HG03045 (cell line): ENCODE data around the gene MOGAT1.
"Not testable (repeated sequence)": the region's sequence is repeated elsewhere in the genome, so short reads cannot be mapped to it uniquely, and the experiment has no call there.

Experiments
- ATAC-seq: cut with Tn5 transposase; IDR thresholded peaks from one replicate; pipeline ENCODE4 v1.9.1; 2021; ENCODE audit warnings: mild to moderate bottlenecking, moderate library complexity; ENCODE audit not compliant: unreplicated experiment

MOGAT1 gene

DNA sequence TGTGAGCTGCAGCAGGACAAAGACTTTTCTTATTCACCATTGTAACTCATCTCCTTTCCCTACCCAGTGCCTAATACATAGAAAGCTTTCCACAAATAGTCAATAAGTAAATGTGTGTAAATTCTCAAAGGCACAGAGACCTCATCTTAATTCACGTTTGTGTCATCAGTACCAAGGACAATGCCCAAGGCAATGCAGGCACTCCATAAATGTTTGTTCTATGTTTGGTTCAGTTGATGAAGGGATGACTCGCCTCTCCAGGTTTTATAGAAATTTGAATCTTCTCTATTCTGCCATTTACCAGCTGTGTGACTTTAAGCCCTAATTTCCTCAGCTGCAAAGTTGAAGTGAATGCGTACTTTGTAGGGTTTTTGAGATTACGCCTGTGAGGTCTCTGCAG, 2.1 kb upstream of the MOGAT1 start:
- ATAC-seq = no peak

DNA sequence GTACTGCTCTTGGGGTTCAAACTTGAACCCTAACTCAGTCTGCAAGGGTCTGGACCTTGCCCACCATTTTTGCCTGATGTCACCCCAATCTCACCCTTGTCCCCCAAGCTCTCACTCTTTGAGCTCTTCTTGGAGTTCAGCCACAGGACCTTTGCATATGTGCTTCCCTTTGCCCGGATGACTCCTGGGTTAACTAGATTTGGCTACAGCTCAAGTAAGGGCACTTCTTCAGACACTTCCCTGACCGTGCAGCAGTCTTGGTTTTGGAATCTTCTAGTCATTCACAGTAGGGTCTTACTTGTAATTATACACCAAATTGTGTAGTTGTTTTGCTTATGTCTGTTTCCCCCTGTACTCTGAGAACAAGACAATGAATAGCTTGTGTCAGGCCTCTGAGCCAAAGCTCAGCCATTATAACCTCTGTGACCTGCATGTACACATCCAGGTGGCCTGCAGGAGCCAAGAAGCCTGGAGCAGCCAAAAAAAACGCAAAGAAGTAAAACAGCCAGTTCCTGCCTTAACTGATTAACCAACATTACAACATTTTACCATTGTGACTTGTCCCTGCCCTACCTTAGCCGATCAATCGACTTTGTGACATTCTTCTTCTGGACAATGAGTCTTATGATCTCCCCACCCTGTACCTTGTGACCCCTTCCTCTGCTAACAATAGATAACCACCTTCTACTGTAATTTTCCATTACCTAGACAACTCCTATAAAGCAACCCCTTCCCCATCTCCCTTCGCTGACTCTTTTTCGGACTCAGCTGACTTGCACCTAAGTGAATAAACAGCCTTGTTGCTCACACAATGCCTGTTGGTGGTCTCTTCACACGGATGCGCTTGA, 1.0 kb upstream of the MOGAT1 start:
- ATAC-seq = no peak

GRCh38 chr2:222672068-222672401, 577 bp downstream of the MOGAT1 start:
- ATAC-seq = no peak

GRCh38 chr2:222673273-222673672, 1.8 kb downstream of the MOGAT1 start:
- no peak for ATAC-seq

GRCh38 chr2:222673883-222674282, 2.4 kb downstream of the MOGAT1 start:
- ATAC-seq = no peak

GRCh38 chr2:222677981-222678380, 6.5 kb downstream of the MOGAT1 start:
- no peak for ATAC-seq

- ATAC-seq = no peak
These were observed 12.3 kb downstream of the MOGAT1 start for GRCh38 chr2:222683805-222684204.

DNA sequence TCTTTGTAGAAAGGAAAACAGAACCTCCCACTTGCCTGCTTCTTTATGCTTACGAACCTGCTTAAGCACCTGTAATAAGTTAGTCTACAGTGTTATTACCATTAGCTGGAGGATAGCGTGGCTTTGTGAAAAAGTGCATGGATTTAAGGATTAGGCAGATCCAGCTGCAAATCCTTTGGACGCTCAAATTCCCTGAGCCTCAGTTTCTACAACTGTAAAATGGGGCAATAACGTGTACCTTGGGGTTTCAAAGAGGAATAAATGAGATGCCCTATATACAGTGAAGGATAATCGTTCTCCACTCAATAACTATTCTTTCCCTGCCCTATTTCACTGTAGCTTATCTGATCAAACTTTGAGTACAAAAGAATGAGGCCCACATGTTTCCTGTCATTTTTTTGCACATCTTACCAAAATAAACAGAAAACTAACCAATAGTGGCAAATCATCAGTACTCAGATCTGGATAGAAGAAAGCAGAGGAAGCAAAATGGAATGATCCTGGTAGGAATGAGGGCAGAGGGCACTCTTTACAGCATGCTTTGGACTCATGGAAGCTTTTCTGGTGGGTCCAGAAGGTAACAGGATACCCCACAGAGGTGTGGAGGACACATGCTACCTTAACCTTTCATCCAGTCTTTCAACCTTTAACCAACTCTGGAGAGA, 14.8 kb downstream of the MOGAT1 start:
- ATAC-seq = no peak

DNA sequence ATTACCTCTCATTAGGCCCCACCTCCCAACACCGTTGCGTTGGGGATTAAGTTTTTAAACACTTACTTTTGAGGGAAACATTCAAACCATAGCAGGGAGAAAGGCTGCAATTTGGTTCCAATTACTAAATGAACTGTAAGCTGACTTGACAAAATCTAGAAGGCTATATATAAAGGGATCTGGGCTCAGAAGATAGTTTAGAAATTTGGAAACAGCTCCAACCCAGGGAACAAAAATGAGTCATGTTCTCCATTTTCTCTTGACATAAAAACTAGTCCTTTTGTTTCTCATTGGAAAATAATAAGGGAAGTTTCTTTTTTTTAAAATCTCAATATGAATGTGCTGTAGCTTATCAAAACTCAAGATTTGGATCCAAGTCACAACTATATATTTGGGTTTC, 17.5 kb downstream of the MOGAT1 start:
- ATAC-seq = no peak

- ATAC-seq = no peak
These were observed 17.9 kb downstream of the MOGAT1 start for GRCh38 chr2:222689322-222689721.

DNA sequence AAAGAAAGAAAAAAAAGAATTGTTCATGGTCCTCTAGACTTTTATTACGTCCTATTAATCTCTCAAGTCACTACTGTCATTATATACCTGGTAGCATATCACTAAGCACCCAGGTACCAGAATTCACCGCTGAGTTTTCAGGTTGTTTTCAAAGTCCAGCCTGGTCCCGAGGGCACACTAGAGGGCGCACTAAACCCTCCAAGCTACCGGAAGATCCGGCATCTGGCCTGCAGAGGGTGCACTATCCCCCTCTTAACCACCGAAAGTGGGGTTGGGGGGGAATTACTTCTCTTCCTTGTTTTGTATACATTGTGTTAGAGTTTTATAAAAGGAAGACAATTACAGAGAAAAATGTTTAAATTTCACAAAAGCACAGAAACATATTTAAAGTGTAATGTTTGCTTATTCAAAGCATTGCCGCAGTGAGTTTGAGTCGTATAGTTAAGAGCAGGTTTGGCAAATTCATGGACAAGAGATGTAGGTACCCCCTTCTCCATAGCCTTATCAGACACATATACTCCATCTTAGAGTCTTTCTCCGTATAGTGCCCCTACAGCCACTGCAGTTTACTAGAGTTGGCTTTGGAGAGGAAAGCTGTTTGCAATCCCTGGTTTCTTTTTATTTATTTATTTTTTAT, 19.2 kb downstream of the MOGAT1 start:
- peak; percentile 93 for ATAC-seq

DNA sequence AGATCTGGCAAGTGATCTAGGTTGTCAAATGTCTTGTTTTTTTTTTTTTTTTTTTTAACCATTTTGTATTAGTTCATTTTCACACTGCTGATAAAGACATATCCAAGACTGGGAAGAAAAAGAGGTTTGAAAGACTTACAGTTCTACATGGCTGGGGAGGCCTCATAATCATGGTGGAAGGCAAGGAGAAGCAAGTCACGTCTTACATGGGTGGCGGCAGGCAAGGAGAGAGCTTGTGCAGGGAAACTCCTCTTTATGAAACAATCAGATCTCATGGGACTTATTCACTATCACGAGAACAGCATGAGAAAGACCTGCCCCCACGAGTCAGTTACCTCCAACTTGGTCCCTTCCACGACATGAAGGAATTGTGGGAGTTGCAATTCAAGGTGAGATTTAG, 22.0 kb downstream of the MOGAT1 start:
- not testable (repeated sequence) for ATAC-seq

- no peak for ATAC-seq
These were observed 22.4 kb downstream of the MOGAT1 start for GRCh38 chr2:222693837-222694236.

- ATAC-seq = no peak
These were observed 26.8 kb downstream of the MOGAT1 start for GRCh38 chr2:222698276-222698675.

- ATAC-seq = no peak
These were observed 29.8 kb downstream of the MOGAT1 start for GRCh38 chr2:222701233-222701632.

DNA sequence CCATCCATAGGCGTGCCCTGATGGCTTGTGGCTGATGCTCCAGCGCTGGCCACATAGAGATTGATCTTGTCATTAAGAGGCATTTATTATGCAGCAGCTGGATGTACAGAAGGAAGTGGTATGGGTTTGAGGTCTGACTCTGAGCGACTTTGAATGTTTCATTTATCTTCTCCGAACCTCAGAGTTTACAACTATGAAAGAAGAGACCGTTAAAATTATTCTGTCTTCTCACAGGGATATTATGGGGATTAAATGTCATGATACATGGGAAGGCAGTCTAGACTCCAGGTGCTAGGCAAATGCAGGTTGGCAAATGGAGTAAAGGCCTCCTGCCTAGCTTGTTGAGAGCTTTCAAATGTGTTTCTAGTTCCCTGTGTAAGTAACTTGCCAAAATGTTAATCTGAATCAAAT, 30.3 kb downstream of the MOGAT1 start:
- ATAC-seq = no peak

GRCh38 chr2:222703091-222703490, 31.6 kb downstream of the MOGAT1 start:
- no peak for ATAC-seq

GRCh38 chr2:222703886-222704285, 32.4 kb downstream of the MOGAT1 start:
- no peak for ATAC-seq

DNA sequence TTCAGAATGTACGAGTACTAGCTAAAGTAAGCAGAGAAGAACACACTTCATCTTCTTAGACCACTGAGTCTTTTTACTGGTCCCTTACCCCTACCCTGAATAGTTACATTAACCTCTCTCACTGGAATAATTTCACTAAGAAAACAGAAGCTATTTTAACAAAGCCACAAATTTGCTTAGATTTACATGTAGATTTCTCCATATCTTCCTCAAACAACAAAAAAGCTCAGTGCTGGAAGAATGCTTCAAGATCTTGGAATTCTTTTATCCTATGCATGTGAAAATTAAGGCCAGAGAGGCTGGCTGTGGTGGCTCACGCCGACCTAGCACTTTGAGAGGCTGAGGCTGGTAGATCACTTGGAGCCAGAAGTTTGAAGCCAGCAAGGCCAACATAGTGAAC, 35.2 kb downstream of the MOGAT1 start:
- ATAC-seq = no peak

GRCh38 chr2:222707102-222707688, 35.7 kb downstream of the MOGAT1 start:
- ATAC-seq = no peak

DNA sequence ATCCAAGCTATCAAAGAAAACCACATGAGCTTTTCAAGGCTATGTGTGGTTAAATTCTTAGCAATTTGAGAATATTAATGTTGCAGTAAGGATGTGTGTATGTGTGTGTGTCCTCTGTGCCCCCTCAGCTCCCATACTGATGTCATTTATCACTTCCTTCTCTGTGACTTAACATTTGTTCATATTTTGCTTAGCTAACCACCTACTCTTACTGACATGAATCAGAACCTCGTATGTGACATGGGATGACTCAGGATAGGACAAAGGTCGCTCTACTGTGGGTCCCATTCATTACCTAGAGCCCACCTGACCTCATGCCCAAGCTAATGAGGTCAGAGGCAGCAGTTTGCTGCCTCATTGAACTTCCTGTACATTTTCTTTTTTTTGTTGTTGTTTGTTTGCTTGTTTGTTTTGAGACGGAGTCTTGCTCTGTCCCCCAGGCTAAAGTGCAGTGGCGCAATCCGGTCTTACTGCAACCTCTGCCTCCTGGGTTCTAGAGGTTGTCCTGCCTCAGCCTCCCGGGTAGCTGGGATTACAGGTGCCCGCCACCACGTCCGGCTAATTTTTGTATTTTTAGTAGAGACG, 36.3 kb downstream of the MOGAT1 start:
- peak; percentile 55 for ATAC-seq
